Measurements from ENCODE around the gene ERP29. TPM values are rescaled to one million over a fixed set of nuclear protein-coding genes. Genes with fewer than 3 reads are reported as not detected.

Gene ERP29
- total and polyA plus RNA-seq, 2 of the 13 experiments (the other 11 are each of a cell fraction or from before 2014, with no cell fraction given) = 111 to 147 TPM

DNA sequence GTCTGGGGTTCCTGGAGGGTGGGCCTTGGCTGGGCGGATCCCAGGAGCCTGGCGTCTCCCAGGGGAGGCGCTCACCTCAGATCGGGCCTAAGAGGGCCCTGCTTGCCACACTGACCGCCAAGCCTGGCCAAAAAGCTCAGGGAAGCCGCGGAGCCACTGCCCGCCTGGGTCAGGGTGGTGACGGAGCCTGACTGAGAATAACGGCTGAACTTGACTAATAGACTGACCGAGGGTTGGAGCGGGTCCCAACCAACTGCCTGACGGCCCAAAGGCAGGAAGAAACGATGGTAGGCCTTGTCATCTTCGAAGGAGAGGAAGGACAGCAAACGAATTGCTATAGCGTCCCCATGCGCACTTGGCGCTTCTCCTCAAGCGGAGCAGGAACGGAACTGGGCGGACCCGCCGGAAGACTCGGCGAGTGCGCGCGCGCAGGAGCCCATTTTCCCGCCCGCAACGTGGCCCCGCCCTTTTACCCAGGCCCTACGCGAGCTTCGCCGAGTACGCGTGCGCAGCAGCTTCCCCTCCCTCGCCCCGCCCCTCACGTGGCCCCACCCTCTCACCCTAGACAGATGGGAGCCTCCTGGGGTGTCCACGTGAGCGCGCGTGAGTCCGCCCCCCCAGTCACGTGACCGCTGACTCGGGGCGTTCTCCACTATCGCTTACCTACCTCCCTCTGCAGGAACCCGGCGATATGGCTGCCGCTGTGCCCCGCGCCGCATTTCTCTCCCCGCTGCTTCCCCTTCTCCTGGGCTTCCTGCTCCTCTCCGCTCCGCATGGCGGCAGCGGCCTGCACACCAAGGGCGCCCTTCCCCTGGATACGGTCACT is at the start of gene ERP29, which contains the start of gene TMEM116 (continued):
- TF ChIP-seq PRMT3 (CRISPR knock-in tag; IDR thresholded peaks at IDR 0.05; ENCODE audit: borderline replicate concordance, low read depth) = no peak
- TF ChIP-seq, protein P1, sequence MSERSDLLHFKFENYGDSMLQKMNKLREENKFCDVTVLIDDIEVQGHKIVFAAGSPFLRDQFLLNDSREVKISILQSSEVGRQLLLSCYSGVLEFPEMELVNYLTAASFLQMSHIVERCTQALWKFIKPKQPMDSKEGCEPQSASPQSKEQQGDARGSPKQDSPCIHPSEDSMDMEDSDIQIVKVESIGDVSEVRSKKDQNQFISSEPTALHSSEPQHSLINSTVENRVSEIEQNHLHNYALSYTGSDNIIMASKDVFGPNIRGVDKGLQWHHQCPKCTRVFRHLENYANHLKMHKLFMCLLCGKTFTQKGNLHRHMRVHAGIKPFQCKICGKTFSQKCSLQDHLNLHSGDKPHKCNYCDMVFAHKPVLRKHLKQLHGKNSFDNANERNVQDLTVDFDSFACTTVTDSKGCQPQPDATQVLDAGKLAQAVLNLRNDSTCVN (CRISPR knock-in tag; IDR thresholded peaks at IDR 0.05; ENCODE audit: borderline replicate concordance) = peak; percentile 1; the same call in 1 of the 2 replicates
- TF ChIP-seq ZNF850 (CRISPR knock-in tag; conservative IDR thresholded peaks at IDR 0.05) = no peak
- peak; percentile 86 for TF ChIP-seq KAT8 (CRISPR knock-in tag; IDR thresholded peaks at IDR 0.05)
- no peak for TF ChIP-seq ZBTB1 (CRISPR knock-in tag; IDR thresholded peaks at IDR 0.05; ENCODE audit: borderline replicate concordance)
- TF ChIP-seq, protein P2, sequence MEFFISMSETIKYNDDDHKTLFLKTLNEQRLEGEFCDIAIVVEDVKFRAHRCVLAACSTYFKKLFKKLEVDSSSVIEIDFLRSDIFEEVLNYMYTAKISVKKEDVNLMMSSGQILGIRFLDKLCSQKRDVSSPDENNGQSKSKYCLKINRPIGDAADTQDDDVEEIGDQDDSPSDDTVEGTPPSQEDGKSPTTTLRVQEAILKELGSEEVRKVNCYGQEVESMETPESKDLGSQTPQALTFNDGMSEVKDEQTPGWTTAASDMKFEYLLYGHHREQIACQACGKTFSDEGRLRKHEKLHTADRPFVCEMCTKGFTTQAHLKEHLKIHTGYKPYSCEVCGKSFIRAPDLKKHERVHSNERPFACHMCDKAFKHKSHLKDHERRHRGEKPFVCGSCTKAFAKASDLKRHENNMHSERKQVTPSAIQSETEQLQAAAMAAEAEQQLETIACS (CRISPR knock-in tag; IDR thresholded peaks at IDR 0.05) = peak; percentile 80
- TF ChIP-seq SOX13 (IDR thresholded peaks at IDR 0.05) = no peak
- peak in 1 of 2 experiments; percentile 3; a peak in 2 of 4 replicates for TF ChIP-seq SOX13 (CRISPR knock-in tag; conservative IDR thresholded peaks at IDR 0.05 in 1 of 2, IDR thresholded peaks at IDR 0.05 in 1 of 2)
- TF ChIP-seq, protein P3, sequence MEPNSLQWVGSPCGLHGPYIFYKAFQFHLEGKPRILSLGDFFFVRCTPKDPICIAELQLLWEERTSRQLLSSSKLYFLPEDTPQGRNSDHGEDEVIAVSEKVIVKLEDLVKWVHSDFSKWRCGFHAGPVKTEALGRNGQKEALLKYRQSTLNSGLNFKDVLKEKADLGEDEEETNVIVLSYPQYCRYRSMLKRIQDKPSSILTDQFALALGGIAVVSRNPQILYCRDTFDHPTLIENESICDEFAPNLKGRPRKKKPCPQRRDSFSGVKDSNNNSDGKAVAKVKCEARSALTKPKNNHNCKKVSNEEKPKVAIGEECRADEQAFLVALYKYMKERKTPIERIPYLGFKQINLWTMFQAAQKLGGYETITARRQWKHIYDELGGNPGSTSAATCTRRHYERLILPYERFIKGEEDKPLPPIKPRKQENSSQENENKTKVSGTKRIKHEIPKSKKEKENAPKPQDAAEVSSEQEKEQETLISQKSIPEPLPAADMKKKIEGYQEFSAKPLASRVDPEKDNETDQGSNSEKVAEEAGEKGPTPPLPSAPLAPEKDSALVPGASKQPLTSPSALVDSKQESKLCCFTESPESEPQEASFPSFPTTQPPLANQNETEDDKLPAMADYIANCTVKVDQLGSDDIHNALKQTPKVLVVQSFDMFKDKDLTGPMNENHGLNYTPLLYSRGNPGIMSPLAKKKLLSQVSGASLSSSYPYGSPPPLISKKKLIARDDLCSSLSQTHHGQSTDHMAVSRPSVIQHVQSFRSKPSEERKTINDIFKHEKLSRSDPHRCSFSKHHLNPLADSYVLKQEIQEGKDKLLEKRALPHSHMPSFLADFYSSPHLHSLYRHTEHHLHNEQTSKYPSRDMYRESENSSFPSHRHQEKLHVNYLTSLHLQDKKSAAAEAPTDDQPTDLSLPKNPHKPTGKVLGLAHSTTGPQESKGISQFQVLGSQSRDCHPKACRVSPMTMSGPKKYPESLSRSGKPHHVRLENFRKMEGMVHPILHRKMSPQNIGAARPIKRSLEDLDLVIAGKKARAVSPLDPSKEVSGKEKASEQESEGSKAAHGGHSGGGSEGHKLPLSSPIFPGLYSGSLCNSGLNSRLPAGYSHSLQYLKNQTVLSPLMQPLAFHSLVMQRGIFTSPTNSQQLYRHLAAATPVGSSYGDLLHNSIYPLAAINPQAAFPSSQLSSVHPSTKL (CRISPR knock-in tag; IDR thresholded peaks at IDR 0.05) = peak; percentile 75
- TF ChIP-seq ZNF615 (CRISPR knock-in tag; IDR thresholded peaks at IDR 0.05; ENCODE audit: borderline replicate concordance) = no peak
- no peak for TF ChIP-seq JUN (CRISPR knock-in tag; IDR thresholded peaks at IDR 0.05)
- peak; percentile 73 for TF ChIP-seq ZSCAN21 (CRISPR knock-in tag; IDR thresholded peaks at IDR 0.05; ENCODE audit: borderline replicate concordance)
- TF ChIP-seq, protein P4, sequence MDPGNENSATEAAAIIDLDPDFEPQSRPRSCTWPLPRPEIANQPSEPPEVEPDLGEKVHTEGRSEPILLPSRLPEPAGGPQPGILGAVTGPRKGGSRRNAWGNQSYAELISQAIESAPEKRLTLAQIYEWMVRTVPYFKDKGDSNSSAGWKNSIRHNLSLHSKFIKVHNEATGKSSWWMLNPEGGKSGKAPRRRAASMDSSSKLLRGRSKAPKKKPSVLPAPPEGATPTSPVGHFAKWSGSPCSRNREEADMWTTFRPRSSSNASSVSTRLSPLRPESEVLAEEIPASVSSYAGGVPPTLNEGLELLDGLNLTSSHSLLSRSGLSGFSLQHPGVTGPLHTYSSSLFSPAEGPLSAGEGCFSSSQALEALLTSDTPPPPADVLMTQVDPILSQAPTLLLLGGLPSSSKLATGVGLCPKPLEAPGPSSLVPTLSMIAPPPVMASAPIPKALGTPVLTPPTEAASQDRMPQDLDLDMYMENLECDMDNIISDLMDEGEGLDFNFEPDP (CRISPR knock-in tag; conservative IDR thresholded peaks at IDR 0.05) = no peak
- TF ChIP-seq ZNF256 (CRISPR knock-in tag; conservative IDR thresholded peaks at IDR 0.05) = peak; percentile 78; the same call in 1 of the 2 replicates
- TF ChIP-seq, protein P5, sequence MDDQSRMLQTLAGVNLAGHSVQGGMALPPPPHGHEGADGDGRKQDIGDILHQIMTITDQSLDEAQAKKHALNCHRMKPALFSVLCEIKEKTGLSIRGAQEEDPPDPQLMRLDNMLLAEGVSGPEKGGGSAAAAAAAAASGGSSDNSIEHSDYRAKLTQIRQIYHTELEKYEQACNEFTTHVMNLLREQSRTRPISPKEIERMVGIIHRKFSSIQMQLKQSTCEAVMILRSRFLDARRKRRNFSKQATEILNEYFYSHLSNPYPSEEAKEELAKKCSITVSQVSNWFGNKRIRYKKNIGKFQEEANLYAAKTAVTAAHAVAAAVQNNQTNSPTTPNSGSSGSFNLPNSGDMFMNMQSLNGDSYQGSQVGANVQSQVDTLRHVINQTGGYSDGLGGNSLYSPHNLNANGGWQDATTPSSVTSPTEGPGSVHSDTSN (CRISPR knock-in tag; IDR thresholded peaks at IDR 0.05; ENCODE audit: borderline replicate concordance) = no peak
- TF ChIP-seq, protein P6, sequence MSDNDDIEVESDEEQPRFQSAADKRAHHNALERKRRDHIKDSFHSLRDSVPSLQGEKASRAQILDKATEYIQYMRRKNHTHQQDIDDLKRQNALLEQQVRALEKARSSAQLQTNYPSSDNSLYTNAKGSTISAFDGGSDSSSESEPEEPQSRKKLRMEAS (IDR thresholded peaks at IDR 0.05) = peak; percentile 95
- peak; percentile 63 for TF ChIP-seq ARID2 (CRISPR knock-in tag; IDR thresholded peaks at IDR 0.05; ENCODE audit: borderline replicate concordance)
- peak; percentile 94; the same call in 1 of the 2 replicates for TF ChIP-seq ZNF296 (CRISPR knock-in tag; conservative IDR thresholded peaks at IDR 0.05)
- TF ChIP-seq ZNF556 (CRISPR knock-in tag; IDR thresholded peaks at IDR 0.05; ENCODE audit: borderline replicate concordance) = peak; percentile 57; the same call in 1 of the 2 replicates
